Liver (tissue), 9 donors: ENCODE measurements around the gene BCKDHB. TPM values are rescaled to one million over a fixed set of nuclear protein-coding genes. Genes with fewer than 3 reads are reported as not detected.

ENCODE experiments used
- DNase-seq: peaks from one replicate; pipeline ENCODE4 v3.0.0-alpha.2; 2017; ENCODE audit warnings: low spot score
- H3K27ac ChIP-seq, 2 donors: one replicate each; pipeline ENCODE4 v1.7.0; 2013; ENCODE audit warnings: inconsistent platforms in 2 of 2, low read length in 2 of 2, control low read depth in 1 of 2, low read depth in 1 of 2, mild to moderate bottlenecking in 1 of 2
- H3K27me3 ChIP-seq, 4 donors: one replicate each; pipeline versions ENCODE4 v1.6.1 to v1.7.0; 2013; ENCODE audit warnings: low read length in 3 of 4, inconsistent platforms in 1 of 4, mild to moderate bottlenecking in 1 of 4, moderate library complexity in 1 of 4; ENCODE audit not compliant: control insufficient read depth in 4 of 4, insufficient read depth in 4 of 4
- H3K36me3 ChIP-seq, 4 donors: one replicate each; pipeline versions ENCODE4 v1.6.1 to v1.7.0; 2013; ENCODE audit warnings: low read length in 3 of 4, mild to moderate bottlenecking in 3 of 4, low read depth in 1 of 4, moderate library complexity in 1 of 4; ENCODE audit not compliant: control insufficient read depth in 4 of 4, insufficient read depth in 3 of 4
- H3K4me1 ChIP-seq, 4 donors: one replicate each; pipeline versions ENCODE4 v1.6.1 to v1.7.0; 2013; ENCODE audit warnings: low read length in 3 of 4, mild to moderate bottlenecking in 3 of 4, moderate library complexity in 1 of 4; ENCODE audit not compliant: control insufficient read depth in 4 of 4, insufficient read depth in 4 of 4
- H3K4me3 ChIP-seq, 3 donors: one replicate each; pipeline versions ENCODE4 v1.6.1 to v1.7.0; 2013; ENCODE audit warnings: low read length in 3 of 3, control low read depth in 1 of 3, low read depth in 1 of 3, mild to moderate bottlenecking in 1 of 3
- H3K9ac ChIP-seq, 2 donors: one replicate each; pipeline ENCODE4 v1.7.0; 2013; ENCODE audit warnings: low read length in 2 of 2, mild to moderate bottlenecking in 2 of 2, moderate library complexity in 2 of 2, control low read depth in 1 of 2, low read depth in 1 of 2
- H3K9me3 ChIP-seq, 4 donors: one replicate each; pipeline versions ENCODE4 v1.6.1 to v1.7.0; 2013; ENCODE audit warnings: low read length in 3 of 4; ENCODE audit not compliant: control insufficient read depth in 4 of 4
- ATF3 ChIP-seq: IDR thresholded peaks from 2 replicates; pipeline ENCODE4 v1.6.1; 2016; ENCODE audit warnings: antibody characterized with exemption
- CTCF ChIP-seq: fragments of 150-350 bp; IDR thresholded peaks from 2 replicates; pipeline ENCODE4 v1.5.1; 2017; ENCODE audit warnings: improper control_type of control experiment, low read depth, low read length; ENCODE audit not compliant: missing input control
- EGR1 ChIP-seq, 2 donors: IDR thresholded peaks; 2 replicates each; pipeline ENCODE4 v1.6.1; 2016 to 2018; ENCODE audit warnings: antibody characterized with exemption in 2 of 2, low read depth in 2 of 2
- FOXA1 ChIP-seq: IDR thresholded peaks from 2 replicates; pipeline ENCODE4 v1.6.1; 2016; ENCODE audit warnings: antibody characterized with exemption
- FOXA2 ChIP-seq: IDR thresholded peaks from 2 replicates; pipeline ENCODE4 v1.6.1; 2016; ENCODE audit warnings: antibody characterized with exemption
- GABPA ChIP-seq, 2 donors: IDR thresholded peaks in 1 of 2; conservative IDR thresholded peaks in 1 of 2; 2 replicates each; pipeline ENCODE4 v1.6.1; 2016; ENCODE audit warnings: antibody characterized with exemption in 2 of 2, mild to moderate bottlenecking in 1 of 2, moderate library complexity in 1 of 2
- HNF4A ChIP-seq, 2 donors: conservative IDR thresholded peaks; 2 replicates each; pipeline ENCODE4 v1.6.1; 2016; ENCODE audit warnings: antibody characterized with exemption in 2 of 2, mild to moderate bottlenecking in 2 of 2
- HNF4G ChIP-seq: IDR thresholded peaks from 2 replicates; pipeline ENCODE4 v1.6.1; 2016; ENCODE audit warnings: antibody characterized with exemption
- JUND ChIP-seq, 2 donors: IDR thresholded peaks; 2 replicates each; pipeline ENCODE4 v1.6.1; 2016; ENCODE audit warnings: antibody characterized with exemption in 2 of 2
- MAX ChIP-seq: IDR thresholded peaks from 2 replicates; pipeline ENCODE4 v1.6.1; 2016; ENCODE audit warnings: antibody characterized with exemption
- NR2F2 ChIP-seq: IDR thresholded peaks from 2 replicates; pipeline ENCODE4 v1.6.1; 2016; ENCODE audit warnings: antibody characterized with exemption
- RAD21 ChIP-seq, 2 donors: IDR thresholded peaks; 2 replicates each; pipeline ENCODE4 v1.6.1; 2016; ENCODE audit warnings: antibody characterized with exemption in 2 of 2, mild to moderate bottlenecking in 2 of 2
- REST ChIP-seq: IDR thresholded peaks from 2 replicates; pipeline ENCODE4 v1.6.1; 2016; ENCODE audit warnings: antibody characterized with exemption, mild to moderate bottlenecking
- RXRA ChIP-seq, 2 donors: IDR thresholded peaks; 2 replicates each; pipeline ENCODE4 v1.6.1; 2017 to 2018; ENCODE audit warnings: antibody characterized with exemption in 2 of 2, mild to moderate bottlenecking in 1 of 2
- SP1 ChIP-seq: IDR thresholded peaks from 2 replicates; pipeline ENCODE4 v1.6.1; 2018; ENCODE audit warnings: antibody characterized with exemption, mild to moderate bottlenecking
- TAF1 ChIP-seq: conservative IDR thresholded peaks from 2 replicates; pipeline ENCODE4 v1.6.1; 2016; ENCODE audit warnings: antibody characterized with exemption, mild to moderate bottlenecking
- YY1 ChIP-seq: IDR thresholded peaks from 2 replicates; pipeline ENCODE4 v1.6.1; 2016; ENCODE audit warnings: antibody characterized with exemption, mild to moderate bottlenecking
- ZBTB33 ChIP-seq: IDR thresholded peaks from 2 replicates; pipeline ENCODE4 v1.6.1; 2016; ENCODE audit warnings: antibody characterized with exemption
- WGBS: extraction: QIAGEN DNeasy Blood & Tissue Kit; methylation state at CpG from one replicate; pipeline ENCODE4 v1.1.7; 2013; 5-methylcytosine and 5-hydroxymethylcytosine counted together
- polyA plus RNA-seq, 2 donors: library from polyadenylated mRNA; stranded (reverse) in 1 of 2; unstranded in 1 of 2; fragments of 200-250 nt in 1 of 2; fragments of >200 nt in 1 of 2; fragmentation: Nextera tagmentation in 1 of 2; extraction: Ambion mirVana in 1 of 2; gene quantifications; one replicate each; pipeline versions ENCODE4 v1.2.1 to v1.2.3, GENCODE V29; 2013 to 2015
- total RNA-seq, 2 donors: library from RNA; depleted of rRNA; stranded (reverse); fragments of >200 nt; gene quantifications; one replicate each; pipeline ENCODE4 v1.2.3, GENCODE V29; 2014
- donor health status: healthy.
- donor health status: healthy.
- donor health status: healthy.
- donor health status: healthy.
- donor health status: healthy.

BCKDHB gene
- total and polyA plus RNA-seq, 4 donors: 13.0 to 74.8 (median 31.6) TPM

GRCh38 chr6:80215063-80215462 is 108.6 kb downstream of the BCKDHB start:
- 59% methylated on average over 1 of the region's 1 CpG for WGBS
- H3K27me3 ChIP-seq: no peaks in the 10 kb centered on the region

GRCh38 chr6:80217794-80218193 is 111.3 kb downstream of the BCKDHB start:
- DNase-seq: no peak
- Histone ChIP-seq H3K4me3 (no peak overlapping the region), H3K36me3 (peaks cover 0 to 3% (median 2%) of the 10 kb centered on the region in 4 donors), H3K9me3 (no peaks in the 10 kb centered on the region), H3K27ac (no peak overlapping the region), H3K27me3 (no peaks in the 10 kb centered on the region), H3K4me1 (no peaks in the 10 kb centered on the region), H3K9ac (no peak overlapping the region)
- WGBS: 94% methylated on average over 6 of the region's 6 CpGs
- TF ChIP-seq ZBTB33 (no peak), HNF4G (no peak), NR2F2 (no peak), FOXA2 (no peak), MAX (no peak), JUND (IDR thresholded peaks at IDR 0.05) (no peak), GABPA (IDR thresholded peaks at IDR 0.05 in 1 of 2, conservative IDR thresholded peaks at IDR 0.05 in 1 of 2) (no peak), HNF4A (conservative IDR thresholded peaks at IDR 0.05) (no peak), YY1 (no peak), RAD21 (IDR thresholded peaks at IDR 0.05) (no peak), ATF3 (no peak), EGR1 (IDR thresholded peaks at IDR 0.05; ENCODE audit: low read depth in 2 of 2) (no peak), TAF1 (no peak)

More at GRCh38 chr6:80215063-80215462, 108.6 kb downstream of the BCKDHB start:
- Histone ChIP-seq H3K9me3 (no peaks in the 10 kb centered on the region), H3K36me3 (peaks cover 0 to 3% (median 2%) of the 10 kb centered on the region in 4 donors), H3K27ac (no peak overlapping the region), H3K9ac (no peak overlapping the region), H3K4me3 (no peak overlapping the region), H3K4me1 (no peaks in the 10 kb centered on the region)
- no peak for DNase-seq
- no peak for TF ChIP-seq YY1
- TF ChIP-seq GABPA (IDR thresholded peaks at IDR 0.05 in 1 of 2, conservative IDR thresholded peaks at IDR 0.05 in 1 of 2): no peak
- no peak for TF ChIP-seq SP1
- no peak for TF ChIP-seq JUND (IDR thresholded peaks at IDR 0.05)
- no peak for TF ChIP-seq REST
- TF ChIP-seq CTCF: no peak
- TF ChIP-seq FOXA1: no peak
- no peak for TF ChIP-seq RXRA (IDR thresholded peaks at IDR 0.05)
- no peak for TF ChIP-seq TAF1
- no peak for TF ChIP-seq ATF3
- no peak for TF ChIP-seq HNF4A (conservative IDR thresholded peaks at IDR 0.05)
- TF ChIP-seq NR2F2: no peak
